Hypothalamus (tissue), 51 donors: ENCODE data around the gene SSR2.
"Not testable (repeated sequence)": the region's sequence is repeated elsewhere in the genome, so short reads cannot be mapped to it uniquely, and the experiment has no call there.

Experiments
- DNase-seq, 51 donors: peaks; one replicate each; lab custom pipeline; 2025; lab: John Stamatoyannopoulos, UW

Gene SSR2

GRCh38 chr1:156050376-156050775 is 29.6 kb upstream of the SSR2 start:
- DNase-seq = peak in 26 of 51 donors; percentile 9 to 61 (median 31)

GRCh38 chr1:156048663-156049258 is 28.0 kb upstream of the SSR2 start:
- no peak for DNase-seq

- no peak for DNase-seq
These were observed 24.3 kb upstream of the SSR2 start for GRCh38 chr1:156045076-156045475.

GRCh38 chr1:156042828-156043227 is 22.1 kb upstream of the SSR2 start:
- no peak for DNase-seq

- not testable (repeated sequence) for DNase-seq
These were observed 14.2 kb upstream of the SSR2 start for GRCh38 chr1:156034991-156035390.

GRCh38 chr1:156033011-156033410 is 12.3 kb upstream of the SSR2 start:
- DNase-seq = no peak

- DNase-seq = no peak
These were observed 5.8 kb upstream of the SSR2 start for GRCh38 chr1:156026588-156026987.

- DNase-seq = peak in 8 of 51 donors; percentile 2 to 47 (median 10)
These were observed 5.1 kb upstream of the SSR2 start for GRCh38 chr1:156025876-156026275.

GRCh38 chr1:156024801-156025200 is 4.0 kb upstream of the SSR2 start:
- DNase-seq = no peak

GRCh38 chr1:156021954-156022353 is 1.2 kb upstream of the SSR2 start:
- no peak for DNase-seq

GRCh38 chr1:156021093-156021428 is 310 bp upstream of the SSR2 start:
- no peak for DNase-seq

GRCh38 chr1:156019946-156020292 is 832 bp downstream of the SSR2 start:
- no peak for DNase-seq

GRCh38 chr1:156014829-156015228 is 5.9 kb downstream of the SSR2 start:
- no peak for DNase-seq

- no peak for DNase-seq
These were observed 8.5 kb downstream of the SSR2 start for GRCh38 chr1:156012051-156012817.

- no peak for DNase-seq
These were observed 11.3 kb downstream of the SSR2 start for GRCh38 chr1:156009404-156009803.

GRCh38 chr1:156006666-156007376 is 13.9 kb downstream of the SSR2 start:
- DNase-seq = no peak

- DNase-seq = no peak
These were observed 15.7 kb downstream of the SSR2 start for GRCh38 chr1:156004843-156005584.

GRCh38 chr1:156003923-156004188 is 16.9 kb downstream of the SSR2 start:
- no peak for DNase-seq

GRCh38 chr1:156002188-156002911 is 18.4 kb downstream of the SSR2 start:
- no peak for DNase-seq

GRCh38 chr1:156001662-156002171 is 19.0 kb downstream of the SSR2 start:
- no peak for DNase-seq
